GM19395 (cell line): Measurements from ENCODE around the gene RAB1A.

Experiments used
- ATAC-seq: cut with Tn5 transposase; IDR thresholded peaks from one replicate; pipeline ENCODE4 v1.9.1; 2021; ENCODE audit warnings: mild to moderate bottlenecking, moderate library complexity; ENCODE audit not compliant: unreplicated experiment

Gene RAB1A

DNA sequence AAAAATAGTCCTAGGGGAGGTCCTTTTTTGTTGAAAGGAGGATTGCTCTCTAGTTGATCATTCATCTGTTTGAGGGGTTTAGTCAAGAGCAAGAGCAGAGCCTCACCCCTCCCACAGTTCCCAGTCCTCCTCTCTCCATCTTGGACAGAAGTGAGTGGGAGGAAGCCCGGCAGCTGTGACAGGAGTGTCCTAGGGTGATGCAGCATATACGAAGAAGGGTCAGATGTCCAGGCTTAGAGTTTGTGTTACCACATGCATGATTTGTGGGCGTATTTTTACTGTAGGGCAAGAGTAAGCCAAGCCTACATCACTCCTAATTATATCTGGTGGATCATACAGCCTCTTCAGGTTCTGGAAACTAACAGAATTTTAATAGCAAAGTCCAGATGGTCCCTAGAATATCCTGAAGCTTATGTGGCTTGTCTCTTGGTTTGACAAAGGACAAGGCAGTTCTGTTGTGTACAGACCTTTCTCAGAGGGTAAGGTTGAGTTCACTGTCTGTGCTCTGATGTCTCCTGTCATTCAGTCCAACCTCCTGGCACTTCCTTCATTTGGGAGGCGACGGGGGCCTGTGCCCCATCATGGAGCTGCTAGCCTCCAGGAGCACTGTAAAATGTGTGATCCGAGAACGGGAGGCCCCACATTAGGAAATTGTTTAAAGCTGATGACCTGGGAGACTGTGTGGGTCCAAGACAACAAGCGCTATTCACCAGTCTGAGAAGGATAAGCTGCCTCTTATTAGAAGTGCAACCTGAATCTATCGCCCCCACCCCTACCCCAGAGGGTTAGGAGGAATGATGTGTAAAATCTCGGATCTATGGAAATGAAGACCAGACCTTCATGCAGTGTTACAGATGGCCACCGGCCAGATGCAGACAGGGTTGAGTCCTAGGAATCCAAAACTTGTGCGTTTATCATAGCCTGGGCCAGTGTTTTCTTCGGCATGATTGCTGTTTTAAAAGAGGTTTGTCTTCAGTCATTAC is 66.8 kb downstream of the RAB1A start:
- no peak for ATAC-seq

DNA sequence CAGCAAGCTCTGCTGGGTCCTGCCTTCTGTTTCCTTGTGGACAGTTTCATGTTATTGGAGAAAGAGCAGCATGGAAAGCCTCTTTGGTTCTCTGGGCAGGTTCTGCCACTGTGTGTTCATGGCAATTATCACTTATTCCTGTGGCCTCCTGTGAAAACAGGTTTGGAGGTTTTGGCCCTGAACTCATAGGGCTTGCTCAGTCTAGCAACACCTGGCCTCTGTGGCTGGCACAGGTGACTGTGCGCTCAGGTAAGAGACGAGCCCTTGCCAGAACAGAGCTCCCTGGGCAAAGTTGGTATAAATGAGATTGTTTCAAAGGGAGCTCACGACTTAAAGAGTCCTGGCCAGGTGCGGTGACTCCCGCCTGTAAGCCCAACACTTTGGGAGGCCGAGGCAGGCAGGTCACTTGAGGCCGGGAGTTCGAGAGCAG is 68.0 kb downstream of the RAB1A start:
- no peak for ATAC-seq

DNA sequence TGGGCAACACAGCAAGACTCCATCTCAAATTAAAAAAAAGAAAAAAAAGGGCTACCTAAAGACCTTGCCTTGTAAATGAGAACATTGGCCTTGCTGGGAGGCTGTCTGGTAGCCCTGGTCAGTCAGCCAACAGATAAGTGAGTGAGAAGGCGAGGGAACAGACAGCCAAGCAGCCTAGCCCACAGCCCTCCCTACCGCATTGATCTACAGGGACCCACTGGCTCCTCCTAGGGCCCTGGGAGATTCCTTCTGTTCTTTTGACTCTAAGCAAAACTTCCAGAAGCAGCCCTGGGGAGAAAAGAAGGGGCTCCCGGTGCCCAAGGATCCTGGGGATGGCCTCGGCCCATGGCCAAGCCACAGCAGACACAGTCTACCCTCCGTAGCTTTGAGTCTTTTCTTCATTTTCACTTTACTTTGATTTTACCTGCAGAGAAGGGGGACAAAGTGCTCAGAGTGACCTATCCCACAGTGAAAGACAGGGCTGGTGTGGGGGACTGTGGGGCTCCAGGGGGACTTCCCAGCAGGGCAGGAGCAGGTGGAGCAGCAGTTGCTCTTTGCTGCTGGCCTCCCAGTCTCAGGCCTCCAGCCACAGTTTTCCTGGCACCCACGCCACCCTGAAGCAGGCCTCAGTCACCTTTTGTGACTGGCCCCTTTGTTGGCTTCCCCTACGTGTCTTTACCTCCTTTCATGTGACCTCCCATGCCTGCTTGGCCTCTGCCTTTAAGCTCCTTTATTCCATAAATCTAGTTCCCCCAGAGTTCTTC is 68.6 kb downstream of the RAB1A start:
- ATAC-seq = no peak

DNA sequence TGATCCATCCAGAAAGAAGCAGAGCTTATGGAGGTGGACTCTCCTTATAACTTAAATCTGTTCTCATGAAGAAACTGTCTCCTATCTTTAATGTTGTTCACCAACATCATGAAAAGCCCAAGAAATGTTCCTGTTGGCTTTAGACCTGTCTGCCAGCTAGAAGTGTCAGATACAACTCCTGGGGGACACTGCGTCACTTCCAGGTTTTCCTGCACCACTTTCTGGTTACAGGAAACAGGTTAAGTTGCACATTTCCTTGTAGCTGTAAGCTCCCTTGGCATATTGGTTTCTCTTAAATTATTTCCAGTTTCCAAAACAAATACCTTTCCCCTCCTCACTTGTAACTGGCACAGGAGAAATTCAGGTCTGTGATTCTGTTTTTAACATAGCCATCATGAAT is 70.8 kb downstream of the RAB1A start:
- no peak for ATAC-seq

DNA sequence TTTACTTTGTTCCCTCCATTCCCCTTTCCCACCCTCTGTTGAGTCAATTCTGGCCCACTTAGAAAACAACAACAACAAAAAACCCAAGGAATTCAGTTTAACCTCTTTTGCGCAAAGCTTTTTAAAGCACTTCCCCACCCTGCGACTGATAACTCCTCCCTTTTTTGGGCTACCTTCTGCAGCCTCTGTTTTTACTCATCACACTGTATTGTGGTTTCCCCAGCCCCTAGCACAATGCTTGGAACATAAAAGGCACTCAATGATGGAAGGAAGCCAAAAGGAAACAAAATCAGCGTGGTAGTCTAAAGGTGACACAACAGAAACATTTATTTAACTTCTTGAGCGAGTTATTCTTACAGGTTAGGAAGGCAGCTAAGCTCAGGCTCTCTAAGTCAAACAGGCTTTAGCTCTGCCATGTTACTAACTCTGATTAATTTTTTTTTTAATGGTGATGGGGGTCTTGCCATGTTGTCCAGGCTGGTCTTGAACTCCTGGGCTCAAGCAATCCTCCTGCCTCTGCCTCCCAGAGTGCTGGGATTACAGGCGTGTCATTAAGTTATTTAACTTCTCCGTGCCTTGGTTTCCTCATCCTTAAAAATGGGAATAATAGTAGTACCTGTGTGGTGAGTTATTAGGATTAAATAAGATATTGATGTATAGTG is 72.4 kb downstream of the RAB1A start:
- peak; percentile 25 for ATAC-seq

DNA sequence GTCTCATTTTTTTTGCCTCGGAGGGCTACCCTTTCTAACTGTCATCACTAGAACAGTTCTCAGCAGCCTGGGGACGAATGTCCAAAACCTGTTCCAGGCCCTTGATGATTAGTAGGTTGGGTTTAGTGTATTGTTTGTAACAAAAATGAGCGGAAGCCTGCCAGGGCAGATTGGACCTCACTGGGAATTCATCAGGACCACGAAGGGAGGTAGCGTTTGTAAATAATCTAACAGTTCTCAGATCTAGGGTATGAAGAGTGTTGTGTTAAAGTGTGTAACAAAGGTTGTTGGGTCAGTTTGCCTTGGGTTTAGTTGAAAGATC is 72.9 kb downstream of the RAB1A start:
- no peak for ATAC-seq

GRCh38 chr2:65056215-65057053 is 73.5 kb downstream of the RAB1A start, which contains the start of gene CEP68:
CEP68 (plus strand) TSS chr2:65056416; CDS start chr2:65069445, 13,029 bp downstream.
- peak; percentile 86 for ATAC-seq

- peak; percentile 39 for ATAC-seq
These were observed 74.3 kb downstream of the RAB1A start for GRCh38 chr2:65055422-65056214.

- ATAC-seq = no peak
These were observed 75.0 kb downstream of the RAB1A start for GRCh38 chr2:65054749-65055421.

DNA sequence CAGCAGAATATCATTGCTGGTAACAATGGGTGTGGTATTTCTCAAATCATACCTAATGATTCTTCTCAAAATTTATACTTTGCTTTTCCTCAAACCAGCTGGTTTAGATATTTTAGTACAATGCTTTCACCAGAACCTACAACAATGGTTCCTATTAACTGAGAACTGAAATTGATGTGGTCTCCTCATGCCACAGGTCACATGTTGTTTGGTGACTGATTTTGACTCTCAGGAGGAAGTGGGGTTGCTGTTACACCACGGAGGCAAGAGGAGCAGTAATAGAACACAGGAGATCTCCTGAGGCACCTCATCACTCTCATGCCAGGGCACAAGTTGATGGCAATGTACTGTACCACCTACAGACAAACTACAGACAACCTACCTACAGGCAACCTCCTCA is 76.7 kb downstream of the RAB1A start:
- ATAC-seq = peak; percentile 62

- no peak for ATAC-seq
These were observed 79.0 kb downstream of the RAB1A start for GRCh38 chr2:65050931-65051330.

- no peak for ATAC-seq
These were observed 80.8 kb downstream of the RAB1A start for GRCh38 chr2:65049010-65049639.

DNA sequence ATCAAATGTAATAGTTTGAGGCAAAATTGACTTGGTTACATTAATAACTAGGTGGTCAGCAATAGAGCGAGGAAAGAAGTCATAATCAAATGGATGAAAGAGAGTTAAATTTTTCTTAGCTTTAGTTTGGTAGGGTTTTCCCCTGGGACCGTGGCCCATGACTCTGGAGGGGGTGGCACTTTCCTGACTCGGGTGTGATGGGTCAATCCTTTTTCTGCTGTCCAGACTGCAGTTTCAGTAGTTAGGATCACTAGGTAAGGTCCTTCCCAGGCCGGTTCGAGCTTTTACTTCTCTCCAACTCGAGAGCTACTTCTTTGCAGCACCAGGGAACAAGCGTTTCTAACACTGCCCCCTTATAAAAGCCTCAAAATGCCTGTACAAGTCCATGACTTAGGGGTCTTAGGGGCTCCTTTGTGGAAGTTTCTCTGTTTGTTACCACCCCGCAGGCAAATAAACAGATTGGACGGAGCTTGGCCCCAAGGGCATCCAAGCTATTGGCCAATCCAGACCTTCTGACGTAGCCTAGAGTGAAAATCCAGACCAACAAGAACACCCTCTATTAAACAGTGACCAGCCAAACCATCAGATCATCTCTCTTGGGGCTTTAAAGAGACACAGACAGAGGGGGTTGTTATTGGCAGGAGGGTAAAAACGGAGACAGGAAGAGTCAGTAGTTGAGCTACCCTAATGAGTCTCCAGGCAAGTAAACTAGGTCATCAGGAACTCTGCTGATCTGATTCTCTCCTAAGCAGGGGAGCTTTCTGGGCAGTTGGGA is 83.1 kb downstream of the RAB1A start:
- ATAC-seq = no peak

DNA sequence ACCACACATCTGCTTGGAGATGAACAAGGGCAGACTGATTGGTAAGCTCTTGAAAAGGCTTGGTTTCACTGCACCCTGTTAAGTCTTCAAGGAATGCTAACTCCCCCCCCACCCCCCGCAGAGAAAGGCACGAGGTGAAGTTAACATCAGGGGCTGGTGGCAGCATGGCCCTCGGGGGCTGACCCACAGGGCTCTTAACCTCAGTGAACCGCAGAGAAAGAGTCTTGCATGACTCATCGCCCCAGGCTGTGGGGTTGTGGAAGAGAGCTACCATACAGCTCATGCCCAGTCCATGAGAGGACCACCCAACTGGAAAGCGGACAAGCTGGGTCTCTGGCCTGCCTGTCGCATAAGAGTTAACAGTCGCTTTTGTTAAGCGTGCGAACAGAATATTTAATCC is 84.3 kb downstream of the RAB1A start:
- ATAC-seq = no peak

GRCh38 chr2:65044097-65044735 is 85.7 kb downstream of the RAB1A start:
- ATAC-seq = no peak

DNA sequence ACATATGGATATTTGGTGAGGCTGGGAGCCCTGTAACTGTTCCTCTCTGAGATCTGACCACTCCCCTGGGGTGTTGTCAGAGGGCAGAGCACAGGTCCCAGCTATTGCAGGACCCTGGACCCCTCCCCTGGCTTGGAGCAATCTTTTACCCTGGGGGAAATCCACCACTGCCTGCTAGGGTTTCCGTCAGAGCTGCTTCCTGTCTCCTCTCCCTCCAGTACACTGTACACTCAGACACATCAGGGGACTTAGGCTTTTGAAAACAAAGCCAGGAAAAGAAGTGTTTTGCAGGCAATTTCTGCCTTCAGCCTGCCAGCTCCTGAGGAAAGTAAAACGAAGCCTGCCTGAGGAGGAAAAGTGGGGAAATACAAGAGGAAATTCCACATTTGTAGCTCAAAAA is 86.9 kb downstream of the RAB1A start:
- no peak for ATAC-seq
